HepG2 (cell line): ENCODE measurements around the gene PRDM10. TPM values are rescaled to one million over a fixed set of nuclear protein-coding genes. Genes with fewer than 3 reads are reported as not detected.

ENCODE experiments used
- ATAC-seq: fragments of 200-7000 bp; cut with Tn5 transposase; 3 replicates; pipeline ENCODE4 v1.9.1; 2020; ENCODE audit warnings: mild to moderate bottlenecking, moderate library complexity
- BruUV-seq: library from RNA; stranded (reverse); fragments of 400-500 nt; replicated peaks from 2 replicates; lab custom pipeline; 2021; lab: Mats Ljungman, UMichigan
- CTCF ChIA-PET: fragments of 300-600 bp; formaldehyde crosslinking; extraction: SDS; loops from one replicate; lab custom pipeline; 2021; ENCODE audit warnings: low total read pairs, inconsistent platforms, low intra/inter-chr PET ratio; lab: Yijun Ruan, JAX
- POLR2A ChIA-PET: fragments of 350-600 bp; sonication (Branson Sonifier 250); formaldehyde crosslinking; loops from one replicate; lab custom pipeline; 2020; ENCODE audit warnings: antibody characterized with exemption, inconsistent platforms; lab: Yijun Ruan, JAX
- DNase-seq: peaks from one replicate; pipeline ENCODE4 v3.0.0-alpha.2; 2015; ENCODE audit warnings: low spot score
- FAIRE-seq: peaks from 3 replicates; lab custom pipeline; 2011; peaks lifted over from hg19 to GRCh38; lab: Jason Lieb, UNC
- H2AFZ ChIP-seq: one replicate; pipeline ENCODE4 v1.6.1; 2011; ENCODE audit warnings: low read length, inconsistent platforms
- H3K27ac ChIP-seq: fragments of 300-600 bp; 3 replicates; pipeline ENCODE4 v1.8.0; 2011; ENCODE audit warnings: mixed run types, mild to moderate bottlenecking, mixed read lengths, low read length, inconsistent platforms; ENCODE audit not compliant: insufficient read depth; ENCODE audit errors: extremely low read length
- H3K27me3 ChIP-seq, 2 experiments: fragments of 200-600 bp in 1 of 2; 2 replicates in 1 of 2; 3 replicates in 1 of 2; pipeline versions ENCODE4 v1.6.0 to v1.8.0; 2011; ENCODE audit warnings: low read length in 2 of 2, mild to moderate bottlenecking in 2 of 2, moderate library complexity in 2 of 2, inconsistent platforms in 1 of 2; ENCODE audit not compliant: insufficient read depth in 2 of 2, control insufficient read depth in 1 of 2
- H3K36me3 ChIP-seq, 2 experiments: fragments of 200-600 bp in 1 of 2; replicated peaks in 1 of 2; 2 replicates in 1 of 2; 3 replicates in 1 of 2; pipeline versions ENCODE4 v1.5.1 to v1.8.0; 2011; ENCODE audit warnings: low read length in 2 of 2, inconsistent platforms in 1 of 2; ENCODE audit not compliant: insufficient read depth in 2 of 2, control insufficient read depth in 1 of 2
- H3K4me1 ChIP-seq: 2 replicates; pipeline ENCODE4 v1.5.1; 2012; ENCODE audit warnings: low read length, inconsistent platforms; ENCODE audit not compliant: insufficient read depth
- H3K4me2 ChIP-seq: 2 replicates; pipeline ENCODE4 v1.6.0; 2011; ENCODE audit warnings: low read depth, low read length, inconsistent platforms
- H3K4me3 ChIP-seq, 3 experiments: fragments of 200-600 bp in 1 of 3; sonication (generic), shearing (Covaris generic) in 1 of 3; replicated peaks in 1 of 3; 2 replicates each; pipeline ENCODE4 v1.5.1; 2011 to 2016; ENCODE audit warnings: low read length in 3 of 3, inconsistent platforms in 2 of 3, low read depth in 2 of 3, mild to moderate bottlenecking in 2 of 3, control low read depth in 1 of 3, mixed read lengths in 1 of 3; ENCODE audit not compliant: insufficient read depth in 1 of 3
- H3K79me2 ChIP-seq: one replicate; pipeline ENCODE4 v1.6.1; 2011; ENCODE audit warnings: low read length, inconsistent platforms; ENCODE audit not compliant: insufficient read depth
- H3K9ac ChIP-seq: 2 replicates; pipeline ENCODE4 v1.6.0; 2011; ENCODE audit warnings: mild to moderate bottlenecking, low read depth, low read length, inconsistent platforms; ENCODE audit not compliant: insufficient read depth
- H3K9me3 ChIP-seq: 2 replicates; pipeline ENCODE4 v1.5.1; 2012; ENCODE audit warnings: mild to moderate bottlenecking, low read length
- H4K20me1 ChIP-seq: 2 replicates; pipeline ENCODE4 v1.6.0; 2011; ENCODE audit warnings: inconsistent platforms, mild to moderate bottlenecking, low read length, moderate library complexity; ENCODE audit not compliant: insufficient read depth
- ATAD3A ChIP-seq: sonication (generic); formaldehyde crosslinking; IDR thresholded peaks from 2 replicates; pipeline ENCODE4 v1.4.0; 2020; ENCODE audit warnings: missing genetic modification reagents
- CHCHD3 ChIP-seq: sonication (generic); formaldehyde crosslinking; IDR thresholded peaks from 2 replicates; pipeline ENCODE4 v1.8.0; 2022; ENCODE audit warnings: mild to moderate bottlenecking, missing genetic modification reagents, moderate library complexity
- MXI1 ChIP-seq: IDR thresholded peaks from 3 replicates; pipeline ENCODE4 v1.6.1; 2012; ENCODE audit warnings: low read depth, low read length, inconsistent platforms, borderline replicate concordance
- NFYC ChIP-seq: IDR thresholded peaks from 2 replicates; pipeline ENCODE4 v1.6.1; 2016; ENCODE audit warnings: missing genetic modification reagents, missing compliant biosample characterization
- NKX3-1 ChIP-seq: sonication (generic); formaldehyde crosslinking; IDR thresholded peaks from 2 replicates; pipeline ENCODE4 v1.5.0; 2020; ENCODE audit warnings: missing genetic modification reagents
- PPARG ChIP-seq: conservative IDR thresholded peaks from 2 replicates; pipeline ENCODE4 v1.6.1; 2016; ENCODE audit warnings: missing biosample characterization, missing genetic modification reagents
- SIN3A ChIP-seq: IDR thresholded peaks from 2 replicates; pipeline ENCODE4 v1.6.1; 2011; ENCODE audit warnings: low read depth, mild to moderate bottlenecking, control low read depth, low read length, borderline replicate concordance
- SP5 ChIP-seq: IDR thresholded peaks from 2 replicates; pipeline ENCODE4 v1.6.1; 2016; ENCODE audit warnings: low read depth, borderline replicate concordance
- TFE3 ChIP-seq: IDR thresholded peaks from 2 replicates; pipeline ENCODE4 v1.6.1; 2016
- ZBTB44 ChIP-seq: sonication (generic); formaldehyde crosslinking; IDR thresholded peaks from 2 replicates; pipeline ENCODE4 v1.4.0; 2020; ENCODE audit warnings: missing genetic modification reagents
- ZNF24 ChIP-seq: fragments of 450-650 bp; IDR thresholded peaks from 2 replicates; pipeline ENCODE4 v1.6.1; 2017; ENCODE audit warnings: antibody characterized with exemption, mild to moderate bottlenecking
- ZNF326 ChIP-seq: sonication (generic); formaldehyde crosslinking; IDR thresholded peaks from 2 replicates; pipeline ENCODE4 v1.4.0; 2020; ENCODE audit warnings: missing genetic modification reagents, borderline replicate concordance
- ZNF607 ChIP-seq: sonication (generic); formaldehyde crosslinking; IDR thresholded peaks from 2 replicates; pipeline ENCODE4 v1.5.1; 2020; ENCODE audit warnings: missing genetic modification reagents, mild to moderate bottlenecking, borderline replicate concordance
- ZNF883 ChIP-seq: sonication (generic); formaldehyde crosslinking; IDR thresholded peaks from 2 replicates; pipeline ENCODE4 v1.5.1; 2020; ENCODE audit warnings: mild to moderate bottlenecking, missing genetic modification reagents; ENCODE audit errors: not compliant biosample characterization
- ZUFSP ChIP-seq: sonication (generic); formaldehyde crosslinking; IDR thresholded peaks from 2 replicates; pipeline ENCODE4 v1.9.0; 2021; ENCODE audit warnings: missing genetic modification reagents, mild to moderate bottlenecking, borderline replicate concordance
- WGBS: methylation state at CpG from one replicate; pipeline ENCODE4 v1.1.6; 2017; ENCODE audit warnings: low lambda C conversion rate; 5-methylcytosine and 5-hydroxymethylcytosine counted together
- in situ Hi-C: cut with HindIII; loops from 2 replicates; pipeline ENCODE4 v1.10.0; 2017; ENCODE audit warnings: low pct_unique_long_range_greater_than_20kb; ENCODE audit not compliant: extremely low pct_ligation_motif_present
- intact Hi-C: fragments of 100-400 bp; cut with micrococcal nuclease; formaldehyde crosslinking; loops from one replicate; pipeline ENCODE4 v1.10.0; 2022; ENCODE audit not compliant: unreplicated experiment
- polyA plus RNA-seq, 8 experiments: library from polyadenylated mRNA; depleted of rRNA in 3 of 8; stranded (reverse) in 7 of 8; unstranded in 1 of 8; fragments of >200 nt; fragmentation: Illumina TruSeq in 4 of 8; extraction: Trizol in 4 of 8; gene quantifications; 2 replicates each; pipeline versions ENCODE4 v1.2.1 to v1.2.3, GENCODE V29; 2011 to 2016; ENCODE audit warnings: low read depth in 4 of 8, missing spikeins in 1 of 8, mixed read lengths in 1 of 8; ENCODE audit not compliant: insufficient read depth in 1 of 8
- total RNA-seq, 5 experiments: library from RNA; depleted of rRNA; stranded (reverse); fragments of >200 nt; fragmentation: Illumina TruSeq; extraction: Trizol; gene quantifications; 2 replicates each; pipeline ENCODE4 v1.2.3, GENCODE V29; 2016; ENCODE audit warnings: low read depth in 1 of 5
- TF ChIP-seq, protein P1 (sequence below), 2 experiments: fragments of 450-650 bp in 1 of 2; sonication (generic) in 1 of 2; formaldehyde crosslinking; IDR thresholded peaks; 2 replicates each; pipeline versions ENCODE4 v1.5.0 to v1.8.0; 2020 to 2022; ENCODE audit warnings: mild to moderate bottlenecking in 1 of 2, missing genetic modification reagents in 1 of 2
- TF ChIP-seq, protein P2 (sequence below): sonication (generic); formaldehyde crosslinking; IDR thresholded peaks from 2 replicates; pipeline ENCODE4 v1.8.1; 2023; ENCODE audit warnings: mild to moderate bottlenecking, inconsistent platforms, moderate library complexity, missing genetic modification reagents, borderline replicate concordance

The PRDM10 gene
- total and polyA plus RNA-seq, 2 of the 13 experiments (the other 11 are each of a cell fraction or from before 2014, with no cell fraction given), result 5.7 to 5.8 TPM

GRCh38 chr11:129973809-129974208 is 28.8 kb downstream of the PRDM10 start:
- ATAC-seq (peak; percentile 100), FAIRE-seq (peak; percentile 77), DNase-seq (peak; percentile 86)
- Histone ChIP-seq H3K27ac (peak overlapping the region; percentile 26), H3K9ac (no peak overlapping the region), H2AFZ (no peak overlapping the region), H3K36me3 (no peaks in the 10 kb centered on the region), H3K79me2 (no peaks in the 10 kb centered on the region), H3K27me3 (no peaks in the 10 kb centered on the region), H3K4me1 (peaks cover 26% of the 10 kb centered on the region), H4K20me1 (no peaks in the 10 kb centered on the region), H3K4me3 (no peak overlapping the region), H3K9me3 (no peaks in the 10 kb centered on the region), H3K4me2 (peak overlapping the region; percentile 39)
- intact Hi-C loops, result loop anchor here (1.0 kb wide), 1 partner anchor 18 kb away; no protein-coding TSS in a partner anchor
- POLR2A ChIA-PET, result interaction anchor here (1.0 to 3.8 kb wide), 5 partner anchors 18 to 208 kb away, joined by 3 to 43 read pairs (median 3); partner anchors contain the start of gene PRDM10
- 8% methylated on average over 5 of the region's 5 CpGs for WGBS
- in situ Hi-C loops, result no loop called here
- BruUV-seq, result no TSS peak
- CTCF ChIA-PET, result no interaction called here
- TF ChIP-seq ZUFSP (CRISPR knock-in tag), result no peak
- TF ChIP-seq ATAD3A (CRISPR knock-in tag), result no peak
- no peak for TF ChIP-seq PPARG (CRISPR knock-in tag)
- no peak for TF ChIP-seq CHCHD3 (CRISPR knock-in tag)
- TF ChIP-seq ZNF607 (CRISPR knock-in tag), result no peak
- TF ChIP-seq, protein P1, sequence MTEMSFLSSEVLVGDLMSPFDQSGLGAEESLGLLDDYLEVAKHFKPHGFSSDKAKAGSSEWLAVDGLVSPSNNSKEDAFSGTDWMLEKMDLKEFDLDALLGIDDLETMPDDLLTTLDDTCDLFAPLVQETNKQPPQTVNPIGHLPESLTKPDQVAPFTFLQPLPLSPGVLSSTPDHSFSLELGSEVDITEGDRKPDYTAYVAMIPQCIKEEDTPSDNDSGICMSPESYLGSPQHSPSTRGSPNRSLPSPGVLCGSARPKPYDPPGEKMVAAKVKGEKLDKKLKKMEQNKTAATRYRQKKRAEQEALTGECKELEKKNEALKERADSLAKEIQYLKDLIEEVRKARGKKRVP (CRISPR knock-in tag; IDR thresholded peaks at IDR 0.05), result no peak
- no peak for TF ChIP-seq ZNF883 (CRISPR knock-in tag)
- no peak for TF ChIP-seq ZNF326 (CRISPR knock-in tag)
- TF ChIP-seq MXI1, result no peak
- peak; percentile 79; the same call in 1 of the 2 replicates for TF ChIP-seq SP5 (CRISPR knock-in tag)
- no peak for TF ChIP-seq ZBTB44
- 0 out of 2 replicates have a peak, but pooled peaks have one; percentile 27 for TF ChIP-seq TFE3
- no peak for TF ChIP-seq NFYC (CRISPR knock-in tag)
- no peak for TF ChIP-seq NKX3-1 (CRISPR knock-in tag)
- TF ChIP-seq SIN3A, result no peak
- TF ChIP-seq, protein P2, sequence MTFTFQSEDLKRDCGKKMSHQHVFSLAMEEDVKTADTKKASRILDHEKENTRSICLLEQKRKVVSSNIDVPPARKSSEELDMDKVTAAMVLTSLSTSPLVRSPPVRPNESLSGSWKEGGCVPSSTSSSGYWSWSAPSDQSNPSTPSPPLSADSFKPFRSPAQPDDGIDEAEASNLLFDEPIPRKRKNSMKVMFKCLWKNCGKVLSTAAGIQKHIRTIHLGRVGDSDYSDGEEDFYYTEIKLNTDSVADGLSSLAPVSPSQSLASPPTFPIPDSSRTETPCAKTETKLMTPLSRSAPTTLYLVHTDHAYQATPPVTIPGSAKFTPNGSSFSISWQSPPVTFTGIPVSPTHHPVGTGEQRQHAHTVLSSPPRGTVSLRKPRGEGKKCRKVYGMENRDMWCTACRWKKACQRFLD (CRISPR knock-in tag), result no peak
- TF ChIP-seq ZNF24, result peak; percentile 43; the same call in 1 of the 2 replicates
